ENCODE results near the gene POLA1. TPM values are rescaled to one million over a fixed set of nuclear protein-coding genes. Genes with fewer than 3 reads are reported as not detected.

Gene POLA1
- total RNA-seq, 1 donor from 2014 or later = 76.5 TPM

DNA sequence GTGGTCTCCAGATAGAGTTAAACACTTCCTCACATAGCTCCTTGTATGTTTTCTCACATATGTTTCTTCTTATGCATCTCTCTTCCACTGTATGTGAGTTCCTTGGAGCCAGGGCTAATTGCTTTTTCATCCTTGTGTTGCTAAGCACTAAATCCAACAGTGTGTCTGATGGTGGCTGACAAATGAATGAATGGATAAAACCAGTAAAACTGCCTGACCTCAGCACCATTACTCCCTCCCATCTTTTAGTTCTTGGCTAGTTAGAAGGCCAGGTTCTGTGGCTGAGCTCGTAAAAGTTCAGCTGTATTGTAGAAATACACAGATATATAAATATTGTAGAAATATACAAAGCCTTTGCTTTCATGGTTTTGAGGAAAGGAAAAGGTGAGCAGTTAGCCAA lies 271.7 kb downstream of the POLA1 start:
- no peaks in the 10 kb centered on the region for H3K9me3 Mint-ChIP-seq

DNA sequence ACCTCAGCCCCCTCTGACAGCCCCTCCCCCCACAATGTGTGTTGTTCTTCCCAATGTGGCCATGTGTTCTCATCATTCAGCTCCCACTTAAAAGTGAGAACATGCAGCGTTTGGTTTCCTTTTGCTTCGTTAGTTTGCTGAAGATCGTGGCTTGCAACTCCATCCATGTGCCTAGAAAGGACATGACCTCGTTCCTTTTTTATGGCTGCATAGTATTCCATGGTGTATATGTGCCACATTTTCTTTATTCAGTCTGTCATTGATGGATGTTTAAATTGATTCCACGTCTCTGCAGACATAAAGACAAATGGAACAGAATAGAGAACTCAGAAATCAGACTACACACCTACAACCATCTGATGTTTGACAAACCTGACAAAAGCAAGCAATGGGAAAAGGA lies 276.1 kb downstream of the POLA1 start:
- Mint-ChIP-seq H3K27ac (ENCODE audit: unreplicated experiment) (no peak overlapping the region), H3K4me1 (peaks cover 5% of the 10 kb centered on the region), H3K27me3 (ENCODE audit: low read depth) (no peaks in the 10 kb centered on the region), H3K4me3 (no peak overlapping the region), H3K36me3 (ENCODE audit: low read depth) (peaks cover 19% of the 10 kb centered on the region), H3K9me3 (peaks cover 3% of the 10 kb centered on the region)
- no peak for DNase-seq (ENCODE audit: low read depth, low spot score)
- TF ChIP-seq, protein P1, sequence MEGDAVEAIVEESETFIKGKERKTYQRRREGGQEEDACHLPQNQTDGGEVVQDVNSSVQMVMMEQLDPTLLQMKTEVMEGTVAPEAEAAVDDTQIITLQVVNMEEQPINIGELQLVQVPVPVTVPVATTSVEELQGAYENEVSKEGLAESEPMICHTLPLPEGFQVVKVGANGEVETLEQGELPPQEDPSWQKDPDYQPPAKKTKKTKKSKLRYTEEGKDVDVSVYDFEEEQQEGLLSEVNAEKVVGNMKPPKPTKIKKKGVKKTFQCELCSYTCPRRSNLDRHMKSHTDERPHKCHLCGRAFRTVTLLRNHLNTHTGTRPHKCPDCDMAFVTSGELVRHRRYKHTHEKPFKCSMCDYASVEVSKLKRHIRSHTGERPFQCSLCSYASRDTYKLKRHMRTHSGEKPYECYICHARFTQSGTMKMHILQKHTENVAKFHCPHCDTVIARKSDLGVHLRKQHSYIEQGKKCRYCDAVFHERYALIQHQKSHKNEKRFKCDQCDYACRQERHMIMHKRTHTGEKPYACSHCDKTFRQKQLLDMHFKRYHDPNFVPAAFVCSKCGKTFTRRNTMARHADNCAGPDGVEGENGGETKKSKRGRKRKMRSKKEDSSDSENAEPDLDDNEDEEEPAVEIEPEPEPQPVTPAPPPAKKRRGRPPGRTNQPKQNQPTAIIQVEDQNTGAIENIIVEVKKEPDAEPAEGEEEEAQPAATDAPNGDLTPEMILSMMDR (conservative IDR thresholded peaks at IDR 0.05) = no peak

More for the DNA sequence above, 271.7 kb downstream of the POLA1 start:
- Mint-ChIP-seq H3K27me3 (ENCODE audit: low read depth) (no peaks in the 10 kb centered on the region), H3K4me1 (peaks cover 10% of the 10 kb centered on the region), H3K36me3 (ENCODE audit: low read depth) (peaks cover 7% of the 10 kb centered on the region), H3K27ac (ENCODE audit: unreplicated experiment) (no peak overlapping the region), H3K4me3 (no peak overlapping the region)
- TF ChIP-seq, protein P1 (conservative IDR thresholded peaks at IDR 0.05) = no peak
- DNase-seq (ENCODE audit: low read depth, low spot score) = no peak

DNA sequence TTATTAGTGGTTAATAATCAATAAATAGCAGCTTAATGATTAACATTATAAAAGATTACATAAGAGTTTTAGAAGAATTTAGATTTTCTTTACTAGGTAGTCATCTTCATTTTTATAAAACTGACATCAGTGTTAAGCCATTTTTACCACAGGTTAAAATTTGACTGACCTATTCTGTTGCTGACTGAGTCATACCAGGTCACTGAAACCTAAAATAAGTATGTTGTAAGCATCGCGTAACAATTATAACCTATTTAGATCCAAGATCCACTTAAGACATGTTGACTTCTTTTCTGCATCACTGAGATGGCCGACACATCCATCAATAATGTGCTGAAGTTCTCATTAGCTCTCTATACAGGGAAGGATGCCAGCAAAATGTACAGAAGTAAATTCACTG lies 285.4 kb downstream of the POLA1 start:
- Mint-ChIP-seq H3K9me3 (no peaks in the 10 kb centered on the region), H3K4me3 (no peak overlapping the region), H3K27me3 (ENCODE audit: low read depth) (no peaks in the 10 kb centered on the region)

DNA sequence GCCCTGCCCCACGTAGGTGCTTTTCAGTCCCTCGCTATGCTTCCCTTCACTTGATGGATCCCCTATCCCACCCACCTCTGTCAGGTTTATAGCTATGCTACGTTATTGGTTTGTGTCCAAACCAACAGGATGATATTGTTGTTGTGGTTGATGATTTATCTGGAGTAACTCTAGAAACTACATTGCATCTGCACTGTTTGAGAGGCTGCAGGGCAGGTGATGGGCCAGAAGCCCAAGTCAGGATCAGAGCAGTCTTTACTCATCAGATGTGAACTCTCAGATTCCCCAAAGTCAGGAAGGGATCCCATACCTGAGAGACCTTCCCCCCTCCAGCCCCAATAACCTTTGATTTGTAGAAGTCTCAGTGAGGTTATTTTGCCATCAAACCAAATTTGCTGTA lies 287.3 kb downstream of the POLA1 start:
- H3K36me3 Mint-ChIP-seq (ENCODE audit: low read depth) = peaks cover 6% of the 10 kb centered on the region
- no peak for DNase-seq (ENCODE audit: low read depth, low spot score)
- H3K27ac Mint-ChIP-seq (ENCODE audit: unreplicated experiment) = no peak overlapping the region
- H3K27me3 Mint-ChIP-seq (ENCODE audit: low read depth) = no peaks in the 10 kb centered on the region
- TF ChIP-seq, protein P1 (conservative IDR thresholded peaks at IDR 0.05) = no peak
- H3K4me3 Mint-ChIP-seq = no peak overlapping the region
- H3K4me1 Mint-ChIP-seq = peaks cover 5% of the 10 kb centered on the region
- no peaks in the 10 kb centered on the region for H3K9me3 Mint-ChIP-seq

More for the DNA sequence above, 285.4 kb downstream of the POLA1 start:
- Mint-ChIP-seq H3K4me1 (peaks cover 5% of the 10 kb centered on the region), H3K27ac (ENCODE audit: unreplicated experiment) (no peak overlapping the region), H3K36me3 (ENCODE audit: low read depth) (peaks cover 7% of the 10 kb centered on the region)
- no peak for DNase-seq (ENCODE audit: low read depth, low spot score)
- TF ChIP-seq, protein P1 (conservative IDR thresholded peaks at IDR 0.05) = no peak

DNA sequence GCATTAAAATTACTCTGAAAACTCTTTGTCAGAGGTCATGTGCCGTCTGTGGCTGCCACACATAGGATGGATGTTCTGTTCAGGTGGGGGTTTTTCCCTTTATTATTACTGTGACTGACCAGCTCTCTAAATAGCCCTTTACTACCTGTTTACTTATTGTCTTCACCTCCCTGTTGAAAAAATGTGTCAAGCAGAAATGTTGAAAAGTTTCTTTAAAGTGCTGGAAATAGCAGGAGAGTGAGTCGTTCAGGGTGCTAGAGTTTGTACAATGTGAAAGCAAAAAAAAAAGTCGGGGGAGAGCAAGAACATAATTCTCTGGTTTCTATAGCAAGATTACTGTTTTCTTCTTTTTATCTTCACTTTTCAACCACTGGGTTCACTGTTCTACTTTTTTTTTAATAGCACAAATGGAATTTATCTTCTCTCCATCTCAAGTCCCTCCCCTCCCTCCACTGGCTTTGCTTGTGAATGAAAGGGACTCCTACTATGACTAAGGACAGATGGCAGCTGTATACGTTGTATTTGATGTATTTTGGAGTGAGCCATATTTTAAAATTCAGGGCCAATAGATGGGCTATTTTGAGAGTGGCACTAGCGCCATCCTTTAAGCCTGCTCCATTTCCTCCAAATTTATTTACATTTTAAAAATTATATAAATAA lies 288.7 kb downstream of the POLA1 start:
- Mint-ChIP-seq H3K27me3 (ENCODE audit: low read depth) (no peaks in the 10 kb centered on the region), H3K4me3 (no peak overlapping the region), H3K4me1 (peaks cover 5% of the 10 kb centered on the region), H3K9me3 (no peaks in the 10 kb centered on the region), H3K36me3 (ENCODE audit: low read depth) (peaks cover 10% of the 10 kb centered on the region), H3K27ac (ENCODE audit: unreplicated experiment) (no peak overlapping the region)
- DNase-seq (ENCODE audit: low read depth, low spot score) = no peak
- TF ChIP-seq, protein P1 (conservative IDR thresholded peaks at IDR 0.05) = no peak
